ENCODE results near the gene ARHGEF4.

ARHGEF4 gene

GRCh38 chr2:130864830-130865800 is 28.4 kb downstream of the ARHGEF4 start:
- no peak for DNase-seq

GRCh38 chr2:130869441-130870160 is 32.9 kb downstream of the ARHGEF4 start:
- no peak for DNase-seq

GRCh38 chr2:130870161-130870485 is 33.4 kb downstream of the ARHGEF4 start:
- DNase-seq = no peak

- no peak for DNase-seq
Measured at GRCh38 chr2:130870779-130871178, 34.1 kb downstream of the ARHGEF4 start.

GRCh38 chr2:130871843-130872740 is 35.4 kb downstream of the ARHGEF4 start:
- no peak for DNase-seq

- no peak for DNase-seq
Measured at GRCh38 chr2:130872741-130873125, 36.0 kb downstream of the ARHGEF4 start.

- DNase-seq = peak; percentile 19
Measured at GRCh38 chr2:130873700-130874346, 37.1 kb downstream of the ARHGEF4 start.

- DNase-seq = no peak
Measured at GRCh38 chr2:130874512-130874911, 37.8 kb downstream of the ARHGEF4 start.

GRCh38 chr2:130875935-130876334 is 39.2 kb downstream of the ARHGEF4 start:
- DNase-seq = no peak

- DNase-seq = no peak
Measured at GRCh38 chr2:130877258-130877657, 40.5 kb downstream of the ARHGEF4 start.

- DNase-seq = no peak
Measured at GRCh38 chr2:130878316-130878715, 41.6 kb downstream of the ARHGEF4 start.

GRCh38 chr2:130878933-130879332 is 42.2 kb downstream of the ARHGEF4 start:
- DNase-seq = no peak

GRCh38 chr2:130882111-130882690 is 45.5 kb downstream of the ARHGEF4 start:
- no peak for DNase-seq

- no peak for DNase-seq
Measured at GRCh38 chr2:130882991-130883390, 46.3 kb downstream of the ARHGEF4 start.

- no peak for DNase-seq
Measured at GRCh38 chr2:130883496-130883895, 46.8 kb downstream of the ARHGEF4 start.

GRCh38 chr2:130884013-130884412 is 47.3 kb downstream of the ARHGEF4 start:
- no peak for DNase-seq

- no peak for DNase-seq
Measured at GRCh38 chr2:130884503-130884902, 47.8 kb downstream of the ARHGEF4 start.

- DNase-seq = no peak
Measured at GRCh38 chr2:130887643-130888042, 50.9 kb downstream of the ARHGEF4 start.

- no peak for DNase-seq
Measured at GRCh38 chr2:130890941-130891669, 54.4 kb downstream of the ARHGEF4 start.

- no peak for DNase-seq
Measured at GRCh38 chr2:130891966-130892365, 55.3 kb downstream of the ARHGEF4 start.
